ENCODE results near the gene NECTIN2.
A peak's percentile ranks its signal among the peaks of the same experiment; 100 is the strongest.
"Not testable (repeated sequence)": the region's sequence is repeated elsewhere in the genome, so short reads cannot be mapped to it uniquely, and the experiment has no call there.

NECTIN2 gene

GRCh38 chr19:44882619-44883397 is 36.7 kb downstream of the NECTIN2 start:
- not testable (repeated sequence) for DNase-seq (ENCODE audit: low read depth in 2 of 3, low spot score in 1 of 3)

GRCh38 chr19:44883922-44884321 is 37.8 kb downstream of the NECTIN2 start:
- no peak for DNase-seq (ENCODE audit: low read depth in 2 of 3, low spot score in 1 of 3)

DNA sequence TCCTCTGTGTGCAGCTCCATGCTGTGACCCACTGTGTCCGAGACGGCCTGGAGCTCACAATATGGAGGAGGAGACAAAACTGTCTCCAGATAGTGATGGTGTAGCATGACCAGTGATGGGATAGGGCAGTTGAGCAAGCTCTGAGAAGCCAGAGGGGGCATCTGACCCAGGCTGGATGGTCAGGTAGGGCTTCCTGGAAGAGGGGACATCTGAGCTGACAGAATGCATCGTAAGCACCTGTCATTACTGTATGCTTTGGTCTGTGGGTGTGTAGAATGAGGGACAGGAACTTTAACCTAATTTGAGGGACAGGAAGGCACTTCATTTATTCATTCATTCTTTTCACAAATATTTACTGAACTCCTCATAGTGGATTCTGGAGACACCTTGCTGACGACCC is 38.5 kb downstream of the NECTIN2 start:
- DNase-seq (ENCODE audit: low read depth in 2 of 3, low spot score in 1 of 3) = no peak

DNA sequence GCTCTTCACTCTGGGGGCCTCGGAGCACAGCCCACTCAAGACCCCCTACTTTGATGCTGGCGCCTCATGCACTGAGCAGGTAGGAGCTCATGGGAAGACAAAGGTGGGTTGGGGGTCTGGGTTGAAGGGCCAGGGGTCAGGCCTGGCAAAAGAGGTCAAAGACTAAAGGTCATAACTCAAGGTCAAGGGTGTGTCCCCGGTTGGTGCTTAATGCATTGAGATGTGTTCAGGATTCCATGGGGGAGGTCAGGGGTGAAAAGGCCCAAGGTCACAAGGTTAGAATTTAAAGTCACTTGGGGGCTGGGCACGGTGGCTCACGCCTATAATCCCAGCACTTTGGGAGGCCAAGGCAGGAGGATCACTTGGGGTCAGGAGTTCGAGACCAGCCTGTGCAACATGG is 40.0 kb downstream of the NECTIN2 start:
- DNase-seq (ENCODE audit: low read depth in 2 of 3, low spot score in 1 of 3) = no peak

DNA sequence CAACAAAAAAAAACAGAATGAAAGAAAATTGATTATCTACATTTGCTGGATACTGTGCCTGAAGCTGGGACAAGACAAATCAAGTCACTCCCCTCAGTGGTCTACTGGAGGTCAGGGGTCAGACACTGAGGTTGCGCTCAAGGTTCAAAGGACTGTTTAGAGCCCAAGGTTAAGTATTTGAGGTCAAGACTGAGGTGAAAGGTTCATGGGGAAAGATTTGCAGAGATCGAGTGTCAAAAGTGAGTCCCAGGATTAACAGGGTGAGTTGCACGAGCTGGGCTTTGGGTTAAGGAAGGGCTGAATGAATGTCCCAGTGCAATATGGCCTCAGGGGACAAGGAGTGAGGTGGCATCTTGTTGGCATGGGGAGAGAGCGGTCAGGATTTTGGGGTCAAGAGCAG is 41.6 kb downstream of the NECTIN2 start:
- DNase-seq (ENCODE audit: low read depth in 2 of 3, low spot score in 1 of 3) = no peak

- DNase-seq (ENCODE audit: low read depth in 2 of 3, low spot score in 1 of 3) = not testable (repeated sequence)
Measured at GRCh38 chr19:44888335-44888734, 42.2 kb downstream of the NECTIN2 start.

DNA sequence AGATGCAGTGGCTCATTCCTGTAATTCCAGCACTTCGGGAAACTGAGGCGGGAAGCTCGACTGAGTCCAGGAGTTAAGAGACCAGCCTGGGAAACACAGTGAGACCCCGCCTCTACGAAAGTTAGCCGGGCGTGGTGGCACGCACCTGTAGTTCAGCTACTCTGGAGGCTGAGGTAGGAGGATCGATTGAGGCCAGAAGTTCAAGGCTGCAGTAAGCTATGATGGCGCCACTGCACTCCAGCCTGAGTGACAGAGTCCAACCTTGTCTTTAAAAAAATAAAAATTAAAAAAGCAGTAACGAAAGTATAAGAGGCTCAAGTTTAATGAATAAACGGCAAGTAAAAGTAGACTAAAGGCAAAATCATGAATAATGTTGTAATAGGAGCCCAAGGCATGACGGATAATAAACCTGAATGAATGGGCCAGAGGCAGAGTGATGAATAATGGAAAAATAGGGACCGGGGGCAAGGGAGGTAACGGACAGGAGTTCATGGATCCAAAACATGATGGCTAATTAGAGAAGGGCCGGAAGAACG is 43.8 kb downstream of the NECTIN2 start:
- DNase-seq (ENCODE audit: low read depth in 2 of 3, low spot score in 1 of 3) = no peak

DNA sequence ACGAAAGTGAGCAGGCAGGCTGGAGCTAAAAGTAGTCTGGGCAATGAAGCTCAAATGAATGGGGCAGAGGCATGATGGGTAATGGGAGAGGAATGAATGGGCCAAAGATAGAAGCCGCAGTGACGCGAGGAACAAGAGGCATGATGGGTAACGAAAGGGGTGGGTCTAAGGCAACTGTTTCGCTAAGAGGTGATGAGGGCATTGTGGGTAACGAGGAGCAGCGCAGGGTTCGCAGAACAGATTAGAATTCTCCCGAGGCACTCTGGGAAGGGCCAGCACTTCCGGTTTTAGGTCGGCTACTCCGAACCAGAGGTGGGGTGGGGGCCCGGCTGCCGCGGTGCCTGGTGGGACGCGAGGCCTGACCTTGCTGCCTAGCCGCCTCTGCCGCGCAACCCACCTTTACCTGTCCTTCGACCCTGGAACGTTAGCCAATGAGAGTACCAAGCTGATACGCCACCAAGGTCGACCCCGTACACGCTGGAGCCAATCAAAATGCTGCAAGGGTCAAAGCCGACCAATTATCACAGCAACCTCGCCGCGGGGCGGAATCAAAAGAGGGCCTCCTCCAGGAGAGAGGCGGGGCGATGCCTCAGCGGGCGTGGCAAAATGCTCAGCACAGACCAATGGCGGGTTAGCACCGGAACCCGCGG is 44.4 kb downstream of the NECTIN2 start:
- DNase-seq (ENCODE audit: low read depth in 2 of 3, low spot score in 1 of 3) = peak in 2 of 3 donors; percentile 88 to 100

DNA sequence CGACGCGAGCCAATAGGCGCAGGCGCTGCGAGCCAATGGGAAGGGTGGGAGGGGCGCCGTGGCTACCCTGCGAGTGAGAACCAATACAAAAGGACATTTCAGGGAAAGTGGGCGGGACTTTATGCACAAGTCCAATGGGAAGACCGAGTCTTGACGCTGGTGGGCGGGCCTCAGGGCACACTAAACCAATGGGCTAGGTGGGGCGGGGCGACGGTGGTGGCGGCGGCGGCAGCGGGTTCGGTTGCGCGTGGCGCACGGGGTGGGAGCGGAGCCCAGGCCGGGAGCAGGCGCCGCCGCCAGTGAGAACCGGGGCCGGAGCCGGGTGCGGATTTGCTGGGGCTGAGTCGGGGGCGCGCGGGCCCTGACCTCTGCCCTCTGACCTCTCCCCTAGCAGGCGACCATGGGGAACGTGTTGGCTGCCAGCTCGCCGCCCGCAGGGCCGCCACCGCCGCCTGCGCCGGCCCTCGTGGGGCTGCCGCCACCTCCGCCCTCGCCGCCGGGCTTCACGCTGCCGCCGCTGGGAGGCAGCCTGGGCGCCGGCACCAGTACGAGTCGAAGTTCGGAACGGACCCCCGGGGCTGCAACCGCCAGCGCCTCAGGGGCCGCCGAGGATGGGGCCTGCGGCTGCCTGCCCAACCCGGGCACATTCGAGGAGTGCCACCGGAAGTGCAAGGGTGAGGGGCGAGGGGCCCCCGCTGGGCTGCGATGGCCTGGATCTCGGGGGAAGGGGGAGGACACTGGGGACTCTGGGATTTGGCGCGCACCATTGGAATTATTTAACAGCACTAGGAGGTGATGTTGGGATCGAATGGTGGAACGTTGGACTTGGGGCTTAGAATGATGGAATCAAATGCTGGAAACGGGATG is 45.2 kb downstream of the NECTIN2 start, which contains the start of gene TOMM40:
TOMM40 (plus strand) TSS at position 239 of the 867 bp plus-strand sequence; CDS start at position 401, 162 bp downstream.
- peak; percentile 12 to 100 (median 99) for DNase-seq (ENCODE audit: low read depth in 2 of 3, low spot score in 1 of 3)

DNA sequence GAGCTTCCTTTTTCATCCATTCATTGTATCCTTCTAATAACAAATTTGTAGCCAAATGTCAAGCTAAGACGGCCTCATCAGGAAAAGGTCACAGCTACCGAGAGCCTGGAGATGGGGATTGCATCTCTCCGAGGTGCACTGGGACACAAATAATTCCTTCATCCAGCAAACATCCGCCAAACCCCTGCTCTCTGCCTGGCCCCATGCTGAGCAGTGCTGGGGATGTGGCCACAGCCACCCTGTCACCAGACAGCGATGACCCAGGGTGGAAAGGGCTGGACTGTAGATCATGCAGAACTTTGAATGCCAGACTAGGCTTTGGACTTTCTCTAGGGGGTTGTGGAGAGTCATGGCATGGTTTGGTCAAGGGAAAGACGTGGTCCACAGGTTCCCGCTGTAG is 46.8 kb downstream of the NECTIN2 start:
- no peak for DNase-seq (ENCODE audit: low read depth in 2 of 3, low spot score in 1 of 3)

DNA sequence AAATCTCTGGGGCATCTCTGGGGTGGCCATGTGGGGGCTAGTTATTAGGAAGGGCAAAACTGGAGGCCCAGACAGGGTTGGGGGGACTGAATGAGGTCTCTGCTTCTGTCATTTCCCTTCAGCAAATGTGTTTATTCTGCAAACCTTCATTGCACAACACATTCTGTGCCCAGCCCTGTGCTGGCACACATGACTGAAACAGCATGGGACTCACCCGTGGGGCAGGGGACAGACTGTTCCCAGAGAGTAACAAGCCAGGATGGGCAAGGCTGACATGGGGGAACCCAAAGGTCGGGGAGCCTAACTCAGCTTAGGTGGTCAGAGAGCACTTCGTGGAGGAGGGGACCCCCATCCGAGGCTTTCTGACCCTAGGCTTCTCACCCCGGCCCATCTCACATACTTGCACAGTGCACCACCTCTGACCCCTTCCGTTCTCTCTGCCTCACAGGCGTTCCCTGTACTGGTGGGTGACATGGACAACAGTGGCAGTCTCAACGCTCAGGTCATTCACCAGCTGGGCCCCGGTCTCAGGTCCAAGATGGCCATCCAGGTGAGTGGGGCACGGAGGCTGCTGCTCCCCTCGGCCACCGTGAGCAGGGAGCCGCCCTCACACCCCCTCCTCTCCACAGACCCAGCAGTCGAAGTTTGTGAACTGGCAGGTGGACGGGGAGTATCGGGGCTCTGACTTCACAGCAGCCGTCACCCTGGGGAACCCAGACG is 47.4 kb downstream of the NECTIN2 start:
- no peak for DNase-seq (ENCODE audit: low read depth in 2 of 3, low spot score in 1 of 3)

DNA sequence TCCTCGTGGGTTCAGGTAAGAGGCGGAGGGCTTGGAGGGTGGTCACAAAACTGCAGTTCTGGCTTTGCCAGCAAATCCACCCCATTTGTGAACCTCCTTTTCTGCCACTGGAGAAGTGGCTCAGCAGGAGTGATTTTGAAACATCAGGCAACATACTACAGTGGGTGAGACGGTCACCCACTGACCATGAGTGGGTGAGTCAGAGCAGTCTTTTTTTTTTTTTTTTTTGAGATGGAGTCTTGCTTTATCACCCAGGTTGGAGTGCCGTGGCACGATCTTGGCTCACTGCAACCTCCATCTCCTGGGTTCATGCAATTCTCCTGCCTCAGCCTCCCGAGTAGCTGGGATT is 47.9 kb downstream of the NECTIN2 start:
- no peak for DNase-seq (ENCODE audit: low read depth in 2 of 3, low spot score in 1 of 3)

- DNase-seq (ENCODE audit: low read depth in 2 of 3, low spot score in 1 of 3) = no peak
Measured at GRCh38 chr19:44894946-44895345, 48.8 kb downstream of the NECTIN2 start.

GRCh38 chr19:44897835-44898234 is 51.7 kb downstream of the NECTIN2 start:
- no peak for DNase-seq (ENCODE audit: low read depth in 2 of 3, low spot score in 1 of 3)

GRCh38 chr19:44900328-44901244 is 54.5 kb downstream of the NECTIN2 start:
- no peak for DNase-seq (ENCODE audit: low read depth in 2 of 3, low spot score in 1 of 3)

DNA sequence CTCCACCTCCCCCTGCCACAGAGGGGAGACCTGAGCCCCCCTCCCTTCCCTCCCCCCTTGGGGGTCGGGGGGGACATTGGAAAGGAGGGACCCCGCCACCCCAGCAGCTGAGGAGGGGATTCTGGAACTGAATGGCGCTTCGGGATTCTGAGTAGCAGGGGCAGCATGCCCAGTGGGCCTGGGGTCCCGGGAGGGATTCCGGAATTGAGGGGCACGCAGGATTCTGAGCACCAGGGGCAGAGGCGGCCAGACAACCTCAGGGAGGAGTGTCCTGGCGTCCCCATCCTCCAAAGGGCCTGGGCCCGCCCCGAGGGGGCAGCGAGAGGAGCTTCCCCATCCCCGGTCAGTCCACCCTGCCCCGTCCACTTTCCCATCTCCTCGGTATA is 57.1 kb downstream of the NECTIN2 start:
- DNase-seq (ENCODE audit: low read depth in 2 of 3, low spot score in 1 of 3) = no peak

DNA sequence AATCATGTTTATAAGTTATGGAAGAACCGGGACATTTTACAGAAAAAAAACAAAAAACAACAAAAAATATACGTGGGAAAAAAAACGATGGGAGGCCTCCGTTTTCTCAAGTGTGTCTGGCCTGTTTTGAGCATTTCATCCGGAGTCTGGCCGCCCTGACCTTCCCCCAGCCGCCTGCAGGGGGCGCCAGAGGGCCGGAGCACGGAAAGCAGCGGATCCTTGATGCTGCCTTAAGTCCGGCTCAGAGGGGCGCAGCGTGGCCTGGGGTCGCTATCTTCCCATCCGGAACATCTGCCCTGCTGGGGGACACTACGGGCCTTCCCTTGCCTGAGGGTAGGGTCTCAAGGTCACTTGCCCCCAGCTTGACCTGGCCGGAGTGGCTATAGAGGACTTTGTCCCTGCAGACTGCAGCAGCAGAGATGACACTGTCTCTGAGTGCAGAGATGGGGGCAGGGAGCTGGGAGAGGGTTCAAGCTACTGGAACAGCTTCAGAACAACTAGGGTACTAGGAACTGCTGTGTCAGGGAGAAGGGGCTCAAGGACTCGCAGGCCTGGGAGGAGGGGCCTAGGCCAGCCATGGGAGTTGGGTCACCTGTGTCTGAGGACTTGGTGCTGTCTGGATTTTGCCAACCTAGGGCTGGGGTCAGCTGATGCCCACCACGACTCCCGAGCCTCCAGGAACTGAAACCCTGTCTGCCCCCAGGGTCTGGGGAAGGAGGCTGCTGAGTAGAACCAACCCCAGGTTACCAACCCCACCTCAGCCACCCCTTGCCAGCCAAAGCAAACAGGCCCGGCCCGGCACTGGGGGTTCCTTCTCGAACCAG is 57.7 kb downstream of the NECTIN2 start:
- peak; percentile 58 to 89 (median 72) for DNase-seq (ENCODE audit: low read depth in 2 of 3, low spot score in 1 of 3)

DNA sequence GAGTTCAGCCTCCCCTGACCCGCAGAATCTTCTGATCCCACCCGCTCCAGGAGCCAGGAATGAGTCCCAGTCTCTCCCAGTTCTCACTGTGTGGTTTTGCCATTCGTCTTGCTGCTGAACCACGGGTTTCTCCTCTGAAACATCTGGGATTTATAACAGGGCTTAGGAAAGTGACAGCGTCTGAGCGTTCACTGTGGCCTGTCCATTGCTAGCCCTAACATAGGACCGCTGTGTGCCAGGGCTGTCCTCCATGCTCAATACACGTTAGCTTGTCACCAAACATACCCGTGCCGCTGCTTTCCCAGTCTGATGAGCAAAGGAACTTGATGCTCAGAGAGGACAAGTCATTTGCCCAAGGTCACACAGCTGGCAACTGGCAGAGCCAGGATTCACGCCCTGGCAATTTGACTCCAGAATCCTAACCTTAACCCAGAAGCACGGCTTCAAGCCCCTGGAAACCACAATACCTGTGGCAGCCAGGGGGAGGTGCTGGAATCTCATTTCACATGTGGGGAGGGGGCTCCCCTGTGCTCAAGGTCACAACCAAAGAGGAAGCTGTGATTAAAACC is 58.4 kb downstream of the NECTIN2 start:
- DNase-seq (ENCODE audit: low read depth in 2 of 3, low spot score in 1 of 3) = no peak

Data from stimulated activated CD4-positive, alpha-beta T cell treated with anti-CD3 and anti-CD28 coated beads, Interleukin-12 subunit alpha, Interleukin-12 subunit beta, amount 100 ng/mL, for 48 hours (primary cell).